Sigmoid colon (tissue), 4 donors: ENCODE results near the gene RHBDF2.

Experiments used
- EP300 ChIP-seq, 4 donors: sonication (generic); formaldehyde crosslinking; IDR thresholded peaks; one replicate each; pipeline ENCODE4 v1.6.1; 2017; ENCODE audit warnings: antibody characterized with exemption in 4 of 4
- POLR2A ChIP-seq, 2 donors: fragments of 450-650 bp; IDR thresholded peaks; one replicate each; pipeline ENCODE4 v1.6.1; 2016; ENCODE audit warnings: antibody characterized with exemption in 2 of 2, mild to moderate bottlenecking in 2 of 2, moderate library complexity in 2 of 2
- POLR2AphosphoS5 ChIP-seq, 4 donors: sonication (generic); formaldehyde crosslinking; IDR thresholded peaks; one replicate each; pipeline ENCODE4 v1.6.1; 2017; ENCODE audit warnings: antibody characterized with exemption in 4 of 4
- TF ChIP-seq, protein P1 (sequence below), 4 experiments: fragments of 450-650 bp in 3 of 4; fragments of 200-600 bp in 1 of 4; IDR thresholded peaks; one replicate each; pipeline ENCODE4 v1.5.1; 2016 to 2019; ENCODE audit warnings: antibody characterized with exemption in 4 of 4, mild to moderate bottlenecking in 3 of 4, moderate library complexity in 2 of 4

DNA sequence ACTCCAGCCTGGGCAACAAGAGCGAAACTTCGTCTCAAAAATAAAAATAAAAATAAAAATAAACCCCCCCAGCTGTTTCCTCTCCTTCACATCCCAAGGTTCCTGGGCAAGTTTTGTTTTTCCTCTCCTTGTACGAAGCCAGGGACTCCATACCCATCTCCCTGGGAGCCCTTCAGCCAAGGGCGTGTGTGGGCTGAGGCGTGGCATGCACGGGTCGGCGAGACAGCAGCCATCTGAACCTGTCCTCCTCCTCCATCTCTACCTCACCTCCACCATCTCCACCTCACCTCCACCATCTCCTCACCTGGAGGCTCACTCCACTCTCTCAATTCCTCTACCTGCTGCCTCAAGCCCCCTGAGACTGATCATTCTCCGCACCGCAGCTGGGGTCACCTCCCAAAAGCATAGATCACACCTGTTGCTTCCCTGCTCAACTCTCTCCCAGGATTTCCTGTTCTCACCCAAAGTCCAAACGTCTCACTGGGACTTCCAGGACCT lies 16.9 kb downstream of the RHBDF2 start:
- TF ChIP-seq, protein P1, sequence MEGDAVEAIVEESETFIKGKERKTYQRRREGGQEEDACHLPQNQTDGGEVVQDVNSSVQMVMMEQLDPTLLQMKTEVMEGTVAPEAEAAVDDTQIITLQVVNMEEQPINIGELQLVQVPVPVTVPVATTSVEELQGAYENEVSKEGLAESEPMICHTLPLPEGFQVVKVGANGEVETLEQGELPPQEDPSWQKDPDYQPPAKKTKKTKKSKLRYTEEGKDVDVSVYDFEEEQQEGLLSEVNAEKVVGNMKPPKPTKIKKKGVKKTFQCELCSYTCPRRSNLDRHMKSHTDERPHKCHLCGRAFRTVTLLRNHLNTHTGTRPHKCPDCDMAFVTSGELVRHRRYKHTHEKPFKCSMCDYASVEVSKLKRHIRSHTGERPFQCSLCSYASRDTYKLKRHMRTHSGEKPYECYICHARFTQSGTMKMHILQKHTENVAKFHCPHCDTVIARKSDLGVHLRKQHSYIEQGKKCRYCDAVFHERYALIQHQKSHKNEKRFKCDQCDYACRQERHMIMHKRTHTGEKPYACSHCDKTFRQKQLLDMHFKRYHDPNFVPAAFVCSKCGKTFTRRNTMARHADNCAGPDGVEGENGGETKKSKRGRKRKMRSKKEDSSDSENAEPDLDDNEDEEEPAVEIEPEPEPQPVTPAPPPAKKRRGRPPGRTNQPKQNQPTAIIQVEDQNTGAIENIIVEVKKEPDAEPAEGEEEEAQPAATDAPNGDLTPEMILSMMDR (IDR thresholded peaks at IDR 0.05), result no peak
- no peak for TF ChIP-seq EP300 (IDR thresholded peaks at IDR 0.05)
- TF ChIP-seq POLR2A (IDR thresholded peaks at IDR 0.05), result no peak
- TF ChIP-seq POLR2AphosphoS5 (IDR thresholded peaks at IDR 0.05), result no peak
